Esophagus squamous epithelium (tissue), 4 donors: ENCODE measurements around the gene DDX28.

Experiments used
- CTCF ChIP-seq, 6 experiments: fragments of 450-650 bp in 4 of 6; fragments of 200-600 bp in 2 of 6; sonication (generic) in 2 of 6; IDR thresholded peaks; one replicate each; pipeline ENCODE4 v1.5.1; 2016 to 2019; ENCODE audit warnings: antibody characterized with exemption in 6 of 6, mild to moderate bottlenecking in 4 of 6, moderate library complexity in 4 of 6
- POLR2A ChIP-seq, 4 donors: fragments of 450-650 bp; IDR thresholded peaks; one replicate each; pipeline ENCODE4 v1.6.1; 2017; ENCODE audit warnings: antibody characterized with exemption in 4 of 4, mild to moderate bottlenecking in 4 of 4, moderate library complexity in 3 of 4

GRCh38 chr16:68070806-68071517 is 47.9 kb upstream of the DDX28 start:
- no peak for TF ChIP-seq CTCF (IDR thresholded peaks at IDR 0.05)
- TF ChIP-seq POLR2A (IDR thresholded peaks at IDR 0.05), result no peak
